ENCODE data around the gene KCNA3. TPM values are rescaled to one million over a fixed set of nuclear protein-coding genes. Genes with fewer than 3 reads are reported as not detected.

The KCNA3 gene
- polyA plus RNA-seq, 3 donors, result 4.8 to 7.7 (median 5.6) TPM

DNA sequence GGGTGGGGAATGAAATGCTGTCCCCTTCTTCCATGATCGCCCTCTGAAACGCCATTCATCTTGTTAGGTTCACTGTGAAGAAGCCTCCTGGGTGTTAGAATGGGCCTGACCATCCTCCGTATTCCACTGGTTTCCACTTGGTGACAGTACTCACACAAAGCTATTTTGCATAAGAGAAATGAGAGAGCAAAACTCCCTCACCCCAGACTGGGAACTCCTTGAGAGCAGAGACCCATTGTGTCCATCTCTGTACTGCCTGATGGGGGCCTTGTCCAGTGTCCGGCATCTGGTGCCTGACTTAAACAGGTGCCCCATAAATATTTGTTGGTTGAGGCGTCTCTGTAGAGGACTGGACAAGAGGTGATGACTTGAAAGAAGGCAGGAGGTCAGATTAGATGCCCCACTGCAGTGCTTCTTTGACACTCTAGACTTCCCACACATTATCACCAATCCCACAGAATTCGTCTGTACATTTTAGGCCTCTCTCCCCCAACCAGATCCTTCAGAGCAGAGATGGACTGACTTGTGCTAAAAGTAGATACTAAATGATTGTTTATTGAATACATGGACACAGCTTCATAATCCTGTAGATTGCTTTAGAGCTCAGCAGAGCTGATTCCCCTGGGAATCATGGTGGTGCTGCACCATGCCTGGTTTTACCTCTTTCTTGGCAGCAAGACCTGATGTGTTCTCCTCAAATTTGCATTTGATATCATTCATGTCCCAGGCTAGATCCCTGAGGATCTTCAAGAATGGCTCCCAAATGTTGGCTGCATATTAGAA, 46.2 kb downstream of the KCNA3 start:
- H3K9ac ChIP-seq (ENCODE audit: insufficient read depth, low read length, poor library complexity, severe bottlenecking), result no peak overlapping the region
- peaks cover 2 to 12% (median 7%) of the 10 kb centered on the region in 7 donors for H3K9me3 Mint-ChIP-seq
- H3K36me3 ChIP-seq (replicated peaks in 1 of 2; ENCODE audit: control insufficient read depth in 1 of 2, insufficient read depth in 2 of 2, low read length in 2 of 2), result no peaks in the 10 kb centered on the region
- intact Hi-C loops (cut with micrococcal nuclease), result no loop called here
- H3K4me1 ChIP-seq (ENCODE audit: control insufficient read depth in 1 of 2, insufficient read depth in 2 of 2, low read length in 2 of 2), result peaks cover 44 to 45% of the 10 kb centered on the region in 2 donors
- peak overlapping the region in 1 of 2 donors; percentile 56 for H3K4me3 Mint-ChIP-seq
- H3K4me2 ChIP-seq (replicated peaks; ENCODE audit: extremely low read depth, low read length, poor library complexity, severe bottlenecking), result peak overlapping the region; percentile 52
- no peaks in the 10 kb centered on the region for H3K79me2 ChIP-seq (ENCODE audit: insufficient read depth, low read length)
- no peaks in the 10 kb centered on the region for H3K27me3 ChIP-seq (ENCODE audit: control insufficient read depth in 2 of 2, insufficient read depth in 2 of 2, low read length in 2 of 2)
- peaks cover 4 to 5% of the 10 kb centered on the region in 2 donors for H3K36me3 Mint-ChIP-seq
- no peak overlapping the region for H2AFZ ChIP-seq (ENCODE audit: insufficient read depth, low read depth, low read length, poor library complexity, severe bottlenecking)
- H3K9me3 ChIP-seq (replicated peaks in 1 of 2; ENCODE audit: control insufficient read depth in 1 of 2, insufficient read depth in 1 of 2, low read length in 2 of 2), result no peaks in the 10 kb centered on the region
- DNase-seq, result peak in 1 of 3 donors; percentile 67
- peak overlapping the region in 1 of 3 experiments; percentile 41 for H3K4me3 ChIP-seq (replicated peaks in 1 of 3; ENCODE audit: low read depth in 2 of 3, low read length in 3 of 3)
- peak overlapping the region; percentile 77 to 81 for H3K27ac ChIP-seq (ENCODE audit: low read depth in 1 of 2, low read length in 2 of 2)
- H3K27ac Mint-ChIP-seq, result peak overlapping the region; percentile 91 to 97 (median 95)
- H4K20me1 ChIP-seq (ENCODE audit: insufficient read depth, low read length), result no peaks in the 10 kb centered on the region
- WGBS (ENCODE audit: insufficient coverage), result no CpG with 5 or more reads among the region's 6 CpGs
- H3K27me3 Mint-ChIP-seq (ENCODE audit: low read depth in 3 of 3), result peaks cover 0 to 4% (median 0%) of the 10 kb centered on the region in 3 donors
- H3K4me1 Mint-ChIP-seq, result peaks cover 35% of the 10 kb centered on the region
- TF ChIP-seq, protein P1, sequence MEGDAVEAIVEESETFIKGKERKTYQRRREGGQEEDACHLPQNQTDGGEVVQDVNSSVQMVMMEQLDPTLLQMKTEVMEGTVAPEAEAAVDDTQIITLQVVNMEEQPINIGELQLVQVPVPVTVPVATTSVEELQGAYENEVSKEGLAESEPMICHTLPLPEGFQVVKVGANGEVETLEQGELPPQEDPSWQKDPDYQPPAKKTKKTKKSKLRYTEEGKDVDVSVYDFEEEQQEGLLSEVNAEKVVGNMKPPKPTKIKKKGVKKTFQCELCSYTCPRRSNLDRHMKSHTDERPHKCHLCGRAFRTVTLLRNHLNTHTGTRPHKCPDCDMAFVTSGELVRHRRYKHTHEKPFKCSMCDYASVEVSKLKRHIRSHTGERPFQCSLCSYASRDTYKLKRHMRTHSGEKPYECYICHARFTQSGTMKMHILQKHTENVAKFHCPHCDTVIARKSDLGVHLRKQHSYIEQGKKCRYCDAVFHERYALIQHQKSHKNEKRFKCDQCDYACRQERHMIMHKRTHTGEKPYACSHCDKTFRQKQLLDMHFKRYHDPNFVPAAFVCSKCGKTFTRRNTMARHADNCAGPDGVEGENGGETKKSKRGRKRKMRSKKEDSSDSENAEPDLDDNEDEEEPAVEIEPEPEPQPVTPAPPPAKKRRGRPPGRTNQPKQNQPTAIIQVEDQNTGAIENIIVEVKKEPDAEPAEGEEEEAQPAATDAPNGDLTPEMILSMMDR (IDR thresholded peaks at IDR 0.05), result no peak

DNA sequence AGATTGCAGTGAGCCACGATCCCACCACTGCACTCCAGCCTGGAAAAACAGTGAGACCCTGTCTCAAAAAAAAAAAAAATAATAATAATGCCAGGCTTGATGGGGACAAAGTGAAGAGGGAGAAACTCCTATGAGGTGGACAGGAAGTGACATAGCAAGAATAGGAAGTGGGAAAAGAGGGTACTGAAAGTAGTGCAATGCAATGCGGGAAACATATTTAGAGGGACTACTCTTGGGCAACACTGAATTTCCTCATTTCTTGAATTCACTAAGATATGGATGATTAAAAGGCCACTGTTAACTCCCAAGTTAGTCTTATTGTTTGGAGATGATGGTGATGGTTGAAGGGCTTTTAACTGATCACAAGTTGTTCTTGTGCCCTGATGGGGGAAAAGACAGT, 47.0 kb downstream of the KCNA3 start:
- peak overlapping the region; percentile 52 for H3K4me2 ChIP-seq (replicated peaks; ENCODE audit: extremely low read depth, low read length, poor library complexity, severe bottlenecking)
- H3K27ac Mint-ChIP-seq, result peak overlapping the region; percentile 91 to 97 (median 95)
- intact Hi-C loops (cut with micrococcal nuclease), result no loop called here
- H4K20me1 ChIP-seq (ENCODE audit: insufficient read depth, low read length), result no peaks in the 10 kb centered on the region
- no peaks in the 10 kb centered on the region for H3K79me2 ChIP-seq (ENCODE audit: insufficient read depth, low read length)
- TF ChIP-seq, protein P1 (IDR thresholded peaks at IDR 0.05), result no peak
- H3K27me3 ChIP-seq (ENCODE audit: control insufficient read depth in 2 of 2, insufficient read depth in 2 of 2, low read length in 2 of 2), result no peaks in the 10 kb centered on the region
- DNase-seq, result peak; percentile 83 to 99 (median 97)
- peaks cover 2 to 11% (median 7%) of the 10 kb centered on the region in 7 donors for H3K9me3 Mint-ChIP-seq
- H3K27me3 Mint-ChIP-seq (ENCODE audit: low read depth in 3 of 3), result peaks cover 0 to 4% (median 2%) of the 10 kb centered on the region in 3 donors
- no peaks in the 10 kb centered on the region for H3K9me3 ChIP-seq (replicated peaks in 1 of 2; ENCODE audit: control insufficient read depth in 1 of 2, insufficient read depth in 1 of 2, low read length in 2 of 2)
- H3K4me3 ChIP-seq (replicated peaks in 1 of 3; ENCODE audit: low read depth in 2 of 3, low read length in 3 of 3), result peak overlapping the region in 1 of 3 experiments; percentile 41
- H3K4me3 Mint-ChIP-seq, result peak overlapping the region in 1 of 2 donors; percentile 56
- H3K4me1 ChIP-seq (ENCODE audit: control insufficient read depth in 1 of 2, insufficient read depth in 2 of 2, low read length in 2 of 2), result peaks cover 44 to 45% of the 10 kb centered on the region in 2 donors
- H3K36me3 ChIP-seq (replicated peaks in 1 of 2; ENCODE audit: control insufficient read depth in 1 of 2, insufficient read depth in 2 of 2, low read length in 2 of 2), result no peaks in the 10 kb centered on the region
- peaks cover 4 to 5% of the 10 kb centered on the region in 2 donors for H3K36me3 Mint-ChIP-seq
- H3K9ac ChIP-seq (ENCODE audit: insufficient read depth, low read length, poor library complexity, severe bottlenecking), result no peak overlapping the region
- peak overlapping the region; percentile 77 to 81 for H3K27ac ChIP-seq (ENCODE audit: low read depth in 1 of 2, low read length in 2 of 2)
- peaks cover 30% of the 10 kb centered on the region for H3K4me1 Mint-ChIP-seq
- no CpG with 5 or more reads among the region's 2 CpGs for WGBS (ENCODE audit: insufficient coverage)
- no peak overlapping the region for H2AFZ ChIP-seq (ENCODE audit: insufficient read depth, low read depth, low read length, poor library complexity, severe bottlenecking)
